NCI-H1436 treated with DMSO at 0.1 percent for 48 hours (cell line): ENCODE measurements around the gene ASB14.
"Not testable (repeated sequence)": the region's sequence is repeated elsewhere in the genome, so short reads cannot be mapped to it uniquely, and the experiment has no call there.

Experiments used
- DNase-seq: peaks from one replicate; lab custom pipeline; 2025; lab: John Stamatoyannopoulos, UW

Gene ASB14

GRCh38 chr3:57292159-57292896 is at the start of gene ASB14:
ASB14 (minus strand) TSS chr3:57292685; CDS start chr3:57292033, 652 bp downstream.
- no peak for DNase-seq

DNA sequence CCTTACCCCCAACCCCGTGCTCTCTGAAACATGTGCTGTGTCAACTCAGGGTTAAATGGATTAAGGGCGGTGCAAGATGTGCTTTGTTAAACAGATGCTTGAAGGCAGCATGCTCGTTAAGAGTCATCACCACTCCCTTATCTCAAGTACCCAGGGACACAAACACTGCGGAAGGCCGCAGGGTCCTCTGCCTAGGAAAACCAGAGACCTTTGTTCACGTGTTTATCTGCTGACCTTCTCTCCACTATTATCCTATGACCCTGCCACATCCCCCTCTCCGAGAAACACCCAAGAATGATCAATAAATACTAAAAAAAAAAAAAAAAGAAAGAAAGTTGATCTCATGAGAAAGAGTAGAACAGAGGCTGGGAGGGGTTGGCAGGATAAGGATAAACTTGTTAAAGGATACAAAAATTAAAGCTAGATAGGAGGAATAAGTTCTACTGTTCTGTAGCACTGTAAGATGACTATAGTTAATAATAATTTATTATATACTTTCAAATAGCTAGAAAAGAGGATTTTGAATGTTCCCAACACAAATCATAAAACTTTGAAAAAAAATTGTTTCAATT is 46.7 kb upstream of the ASB14 start:
- DNase-seq, result not testable (repeated sequence)

DNA sequence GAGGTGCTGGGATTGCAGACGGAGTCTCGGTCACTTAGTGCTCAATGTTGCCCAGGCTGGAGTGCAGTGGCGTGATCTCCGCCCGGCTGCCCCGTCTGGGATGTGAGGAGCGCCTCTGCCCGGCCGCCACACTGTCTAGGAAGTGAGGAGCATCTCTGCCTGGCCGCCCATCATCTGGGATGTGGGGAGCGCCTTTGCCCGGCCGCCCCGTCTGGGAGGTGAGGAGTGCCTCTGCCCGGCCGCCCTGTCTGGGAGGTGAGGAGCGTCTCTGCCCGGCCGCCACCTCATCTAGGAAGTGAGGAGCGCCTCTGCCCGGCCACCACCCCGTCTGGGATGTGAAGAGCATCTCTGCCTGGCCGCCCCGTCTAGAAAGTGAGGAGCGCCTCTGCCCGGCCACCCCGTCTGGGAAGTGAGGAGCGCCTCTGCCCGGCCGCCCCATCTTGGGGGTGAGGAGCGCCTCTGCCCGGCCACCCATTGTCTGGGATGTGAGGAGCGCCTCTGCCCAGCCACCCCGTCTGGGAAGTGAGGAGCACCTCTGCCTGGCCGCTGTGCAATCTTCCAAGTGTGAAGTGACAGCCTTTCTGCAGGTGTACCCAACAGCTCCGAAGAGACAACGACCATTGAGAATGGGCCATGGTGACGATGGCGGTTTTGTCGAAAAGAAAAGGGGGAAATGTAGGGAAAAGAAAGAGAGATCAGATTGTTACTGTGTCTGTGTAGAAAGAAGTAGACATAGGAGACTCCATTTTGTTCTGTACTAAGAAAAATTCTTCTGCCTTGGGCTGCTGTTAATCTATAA is 46.0 kb upstream of the ASB14 start:
- not testable (repeated sequence) for DNase-seq

DNA sequence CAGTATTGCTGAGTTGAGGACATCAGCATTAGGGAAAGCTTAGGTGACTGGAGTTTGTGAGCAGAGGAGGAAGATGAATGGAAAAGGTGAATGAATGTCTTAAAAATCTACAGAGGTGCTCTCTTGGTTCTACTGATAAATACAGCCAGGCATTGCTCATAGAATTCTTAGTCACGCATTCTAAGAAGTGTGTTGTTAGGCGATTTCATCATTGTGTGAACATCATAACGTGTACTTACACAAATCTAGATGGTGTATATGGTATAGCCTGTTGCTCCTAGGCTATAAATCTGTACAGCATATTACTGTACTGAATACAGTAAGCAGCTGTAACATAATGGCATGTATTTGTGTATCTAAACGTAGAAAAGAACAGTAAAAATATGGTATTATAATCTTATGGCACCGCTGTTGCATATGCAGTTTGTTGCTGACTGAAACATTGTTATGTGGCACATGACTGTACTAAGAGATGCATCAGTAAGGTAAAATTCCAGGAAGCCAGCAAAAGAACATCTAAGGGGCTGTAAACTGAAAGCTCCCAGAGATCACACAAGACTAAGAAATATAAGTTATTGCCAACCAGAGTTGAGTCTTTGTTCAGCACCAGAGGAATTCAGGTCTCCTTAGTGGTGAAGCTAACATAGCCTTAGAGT is 42.9 kb upstream of the ASB14 start:
- DNase-seq, result no peak

DNA sequence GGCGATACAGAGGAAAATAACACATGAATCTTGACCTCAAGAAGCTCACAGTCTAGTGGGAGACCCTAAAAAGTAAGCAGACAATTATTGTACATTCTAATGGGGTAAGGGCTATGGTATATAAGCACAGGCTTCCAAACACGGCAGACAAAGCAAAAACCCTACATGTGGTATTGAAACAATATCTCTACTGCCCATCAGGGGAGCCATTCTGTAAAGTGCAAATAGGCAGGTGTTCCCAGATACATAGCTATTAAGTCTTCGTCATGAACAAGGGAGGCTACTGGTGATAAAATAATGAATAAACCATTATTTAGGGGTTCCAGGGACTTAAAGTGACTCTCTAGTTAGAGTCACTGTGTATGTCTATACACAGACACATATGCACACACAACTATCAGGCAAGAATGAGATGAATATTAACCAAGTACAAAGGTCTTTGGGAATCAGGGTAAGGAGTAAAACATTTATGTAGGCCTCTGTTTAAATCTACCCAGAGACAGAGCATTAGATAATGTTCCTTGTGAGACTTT is 38.7 kb upstream of the ASB14 start:
- DNase-seq, result no peak

DNA sequence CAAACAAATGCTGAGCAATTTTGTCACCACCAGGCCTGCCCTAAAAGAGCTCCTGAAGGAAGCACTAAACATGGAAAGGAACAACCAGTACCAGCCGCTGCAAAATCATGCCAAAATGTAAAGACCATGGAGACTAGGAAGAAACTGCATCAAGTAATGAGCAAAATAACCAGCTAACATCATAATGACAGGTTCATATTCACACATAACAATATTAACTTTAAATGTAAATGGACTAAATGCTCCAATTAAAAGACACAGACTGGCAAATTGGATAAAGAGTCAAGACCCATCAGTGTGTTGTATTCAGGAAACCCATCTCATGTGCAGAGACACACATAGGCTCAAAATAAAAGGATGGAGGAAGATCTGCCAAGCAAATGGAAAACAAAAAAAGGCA is 34.0 kb upstream of the ASB14 start:
- not testable (repeated sequence) for DNase-seq

DNA sequence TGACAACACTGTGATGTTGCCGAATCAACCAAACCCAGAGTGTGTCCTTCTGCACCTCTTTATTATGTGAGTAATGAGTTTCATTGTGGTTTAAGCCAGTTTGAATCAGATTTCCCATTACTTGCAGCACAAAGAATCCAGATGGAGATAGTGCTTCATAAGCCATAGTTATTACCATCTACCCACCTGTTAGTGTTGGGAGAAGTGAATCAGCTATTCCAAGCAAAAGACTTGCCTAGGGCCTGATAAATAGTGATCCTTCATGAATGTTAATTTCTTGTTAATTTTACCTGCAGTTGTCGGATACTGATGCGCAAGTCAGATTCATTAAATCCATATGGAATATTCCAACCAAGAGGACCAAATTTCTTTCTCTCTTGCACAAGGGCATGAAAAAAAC is 21.7 kb upstream of the ASB14 start:
- DNase-seq, result no peak

DNA sequence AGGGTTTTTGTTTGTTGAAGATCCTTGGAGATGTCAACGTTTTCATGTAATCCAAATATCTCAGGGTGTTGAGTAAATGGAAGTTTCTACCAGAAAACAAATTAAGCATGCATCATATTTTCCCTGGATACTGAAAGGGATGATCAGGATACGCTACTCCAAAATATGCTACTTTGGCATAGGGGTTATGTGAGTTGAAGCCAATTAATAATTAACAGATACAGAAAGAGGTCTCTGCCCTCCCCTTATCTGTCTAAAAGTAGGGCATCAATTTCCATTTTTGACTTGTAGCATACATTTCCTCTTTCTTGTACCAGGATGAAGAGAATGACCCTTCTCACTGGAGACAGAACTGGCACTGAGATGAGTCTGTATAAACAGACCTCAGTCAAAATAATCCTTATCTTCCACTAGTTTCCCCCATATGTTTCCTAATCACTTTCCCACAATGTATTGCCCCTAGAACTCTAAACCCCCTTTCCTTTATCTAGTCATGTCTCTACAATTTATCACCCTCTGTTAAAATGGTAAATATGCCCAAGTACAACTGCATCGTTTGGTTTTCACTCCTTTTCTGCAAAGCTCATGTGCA is 17.4 kb upstream of the ASB14 start:
- DNase-seq, result no peak

DNA sequence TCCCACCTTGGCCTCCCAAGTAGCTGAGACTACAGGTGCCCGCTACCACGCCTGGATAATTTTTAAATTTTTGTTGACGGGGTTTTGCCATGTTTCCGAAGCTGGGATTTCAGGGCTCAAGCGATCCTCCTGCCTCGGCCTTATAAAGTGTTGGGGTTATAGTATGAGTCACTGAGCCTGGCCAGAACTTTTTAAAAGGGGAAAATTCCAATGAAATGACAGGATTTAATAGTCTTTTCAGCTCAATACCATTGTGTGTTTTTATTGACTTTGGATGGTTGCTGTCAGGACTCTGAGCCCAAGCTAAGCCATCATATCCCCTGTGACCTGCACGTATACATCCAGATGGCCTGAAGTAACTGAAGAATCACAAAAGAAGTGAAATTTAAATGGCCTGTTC is 11.0 kb upstream of the ASB14 start:
- not testable (repeated sequence) for DNase-seq

- DNase-seq, result no peak
Observed at GRCh38 chr3:57298041-57298440, 5.6 kb upstream of the ASB14 start.

- no peak for DNase-seq
Observed at GRCh38 chr3:57292897-57293526, 527 bp upstream of the ASB14 start.

DNA sequence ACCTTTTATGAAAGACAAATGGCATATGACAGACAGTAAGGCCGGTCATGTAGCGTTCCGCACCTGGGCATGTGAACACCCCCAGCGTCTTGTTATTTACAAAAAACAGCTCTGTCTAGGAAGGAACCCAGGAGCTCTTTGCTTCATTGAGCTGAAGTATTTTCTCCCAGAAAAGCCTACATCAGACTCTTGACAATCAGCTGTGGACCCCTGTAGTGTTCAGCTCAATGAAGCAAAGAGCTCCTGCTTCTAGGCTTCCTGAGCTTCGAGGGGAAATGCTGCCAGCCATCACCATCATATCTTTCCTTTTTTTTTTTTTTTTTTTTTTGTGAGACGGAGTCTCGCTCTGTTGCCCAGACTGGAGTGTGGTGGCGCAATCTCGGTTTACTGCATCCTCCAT is 4.1 kb downstream of the ASB14 start:
- DNase-seq, result no peak

DNA sequence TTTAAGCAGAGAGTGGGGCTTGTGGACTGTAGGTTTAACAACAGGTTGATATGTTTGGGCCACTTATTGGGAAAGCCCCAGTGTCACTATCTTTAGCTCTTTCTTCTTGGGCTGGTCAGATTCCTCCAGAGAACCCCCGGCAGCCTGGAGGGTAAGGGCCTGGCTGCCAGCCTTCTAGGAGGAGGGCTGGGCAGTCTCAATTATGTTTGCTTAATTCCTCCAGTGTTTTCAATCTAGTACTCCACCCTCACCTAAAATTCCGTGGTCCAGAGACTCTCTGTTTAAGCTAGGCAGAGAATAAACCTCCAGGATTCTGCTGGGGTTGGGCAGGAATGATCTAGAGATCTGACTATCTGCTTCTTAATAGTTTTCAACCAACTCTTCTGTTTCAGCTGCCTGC is 5.3 kb downstream of the ASB14 start:
- no peak for DNase-seq

DNA sequence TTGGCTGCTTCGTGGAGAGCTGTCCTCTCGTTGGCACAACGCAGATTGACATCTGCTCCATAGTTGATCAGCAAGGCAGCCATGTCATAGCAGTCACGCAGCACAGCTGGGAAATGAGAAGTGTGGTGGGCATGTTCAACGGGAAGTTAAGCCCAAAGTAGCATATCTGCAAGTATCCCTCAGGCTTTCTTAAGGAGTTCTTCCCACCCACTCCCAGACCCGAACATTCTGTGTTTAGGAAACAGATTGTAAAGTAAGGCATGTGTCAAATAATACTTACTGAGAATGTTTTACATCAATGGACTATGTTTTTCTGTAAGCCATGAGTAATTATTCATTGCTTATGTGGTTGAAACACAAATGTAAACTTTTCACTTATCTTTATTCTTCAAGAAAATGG is 9.2 kb downstream of the ASB14 start:
- no peak for DNase-seq

DNA sequence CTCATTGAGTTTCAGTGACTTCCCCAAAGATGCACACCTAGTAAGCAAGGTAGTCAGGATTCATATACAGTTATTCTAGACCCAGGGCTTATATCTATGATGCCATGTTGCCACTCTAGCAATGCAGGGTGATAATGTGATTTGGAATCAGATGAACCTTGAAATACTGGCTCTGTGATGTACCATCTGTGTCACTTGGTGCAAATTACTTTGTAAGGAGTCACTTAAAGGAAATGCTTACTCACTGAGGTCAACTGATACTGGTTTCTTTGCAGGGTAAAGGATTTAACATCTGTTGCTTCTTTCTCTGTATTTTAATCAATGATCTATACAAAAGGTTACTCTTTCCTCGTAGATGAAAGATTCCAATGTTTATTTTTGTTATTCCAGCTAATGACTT is 10.8 kb downstream of the ASB14 start:
- DNase-seq, result no peak

GRCh38 chr3:57279685-57280084 is 12.8 kb downstream of the ASB14 start:
- no peak for DNase-seq

DNA sequence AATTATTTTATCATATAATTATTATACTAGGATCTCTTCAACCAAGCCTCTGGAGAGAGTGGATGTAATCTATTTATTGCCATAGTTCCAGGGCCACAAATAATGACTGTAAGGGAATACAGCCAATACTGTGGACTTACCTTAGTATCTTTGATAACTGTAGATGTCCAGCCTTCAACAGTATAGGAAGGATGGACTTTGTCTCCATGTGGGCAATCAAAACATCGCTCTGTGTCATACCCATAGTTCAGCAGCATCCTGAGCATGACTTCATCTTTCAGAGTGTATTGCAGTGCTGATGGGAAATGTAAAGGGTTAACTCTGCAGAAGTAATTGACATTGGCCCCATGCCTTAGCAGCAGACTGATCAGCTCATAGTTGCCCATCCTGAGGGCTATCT is 14.2 kb downstream of the ASB14 start:
- no peak for DNase-seq

GRCh38 chr3:57275393-57275792 is 17.1 kb downstream of the ASB14 start:
- DNase-seq, result no peak

- DNase-seq, result no peak
Observed at GRCh38 chr3:57274845-57275244, 17.6 kb downstream of the ASB14 start.

DNA sequence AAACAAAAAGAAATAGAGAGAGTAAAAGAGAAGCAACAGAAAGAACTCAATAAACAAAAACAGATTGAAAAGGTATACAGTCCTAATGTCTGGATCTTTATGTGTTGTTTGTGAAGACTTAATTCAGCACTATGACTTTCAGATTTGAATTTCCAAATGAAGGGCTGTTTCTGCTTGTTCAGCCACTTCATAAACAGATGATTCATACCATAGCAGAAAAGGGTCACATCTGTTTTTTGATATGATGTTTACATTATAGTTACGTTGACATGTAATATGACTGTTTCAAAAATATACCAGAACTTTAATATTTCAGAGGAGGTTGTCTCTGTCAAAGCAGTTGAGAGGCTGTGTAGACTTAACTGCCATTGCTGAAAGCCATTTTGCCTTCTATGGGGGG is 24.1 kb downstream of the ASB14 start:
- no peak for DNase-seq

DNA sequence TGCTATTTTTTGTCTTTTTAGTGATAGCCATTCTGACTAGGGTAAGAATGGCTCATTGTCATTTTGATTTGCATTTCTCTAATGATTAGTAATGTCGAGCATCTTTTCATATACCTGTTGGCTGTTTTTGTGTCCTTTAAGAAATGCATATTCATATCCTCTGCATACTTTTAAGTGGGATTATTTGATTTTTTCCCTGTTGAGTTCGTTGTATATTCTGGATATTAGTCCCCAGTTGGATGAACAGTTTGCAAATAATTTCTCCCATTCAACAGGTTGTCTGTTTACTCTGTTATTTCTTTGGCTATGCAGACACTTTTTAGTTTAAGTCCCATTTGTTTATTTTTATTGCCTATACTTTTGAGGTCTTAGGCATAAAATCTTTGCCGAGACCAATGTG is 30.6 kb downstream of the ASB14 start:
- no peak for DNase-seq

DNA sequence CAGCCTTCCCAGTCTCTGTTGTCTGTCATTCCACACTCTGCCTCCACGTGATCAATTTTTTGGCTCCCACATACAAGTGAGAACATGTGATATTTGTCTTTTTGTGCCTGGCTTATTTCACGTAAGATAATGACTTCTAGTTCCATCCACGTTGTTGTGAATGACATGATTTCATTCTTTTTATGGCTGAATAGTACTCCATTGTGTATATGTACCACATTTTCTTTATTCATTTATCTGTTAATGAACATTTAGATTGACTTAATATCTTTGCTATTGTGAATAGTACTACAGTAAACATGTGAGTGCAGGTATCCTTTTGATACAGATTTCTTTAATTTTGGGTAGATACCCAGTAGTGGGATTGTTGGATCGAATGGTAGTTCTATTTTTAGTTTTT is 31.4 kb downstream of the ASB14 start:
- no peak for DNase-seq
